Measurements from ENCODE around the gene LRAT. TPM values are rescaled to one million over a fixed set of nuclear protein-coding genes. Genes with fewer than 3 reads are reported as not detected.
A peak's percentile ranks its signal among the peaks of the same experiment; 100 is the strongest.

LRAT gene
- total RNA-seq, 4 donors from 2014 or later, result 0.42 to 1.1 (median 0.60) TPM; not detected in 1

- no peak for TF ChIP-seq EP300 (IDR thresholded peaks at IDR 0.05)
- no peak for TF ChIP-seq CTCF (IDR thresholded peaks at IDR 0.05)
- no peak for TF ChIP-seq POLR2A (IDR thresholded peaks at IDR 0.05)
- Histone ChIP-seq H3K27ac (no peak overlapping the region), H3K27me3 (peaks cover 0 to 34% of the 10 kb centered on the region in 2 donors), H3K4me1 (peaks cover 0 to 39% (median 13%) of the 10 kb centered on the region in 4 donors), H3K9me3 (no peaks in the 10 kb centered on the region), H3K4me3 (no peak overlapping the region), H3K36me3 (no peaks in the 10 kb centered on the region)
- WGBS, 2 donors, result 63 to 70% methylated on average over 24 of the region's 24 CpGs
- no peak for DNase-seq (ENCODE audit: low spot score in 2 of 2)
Measured at GRCh38 chr4:154740462-154740861, 3.3 kb upstream of the LRAT start.

GRCh38 chr4:154741131-154741665, 2.6 kb upstream of the LRAT start:
- WGBS, 2 donors, result 18 to 21% methylated on average over 20 of the region's 20 CpGs

GRCh38 chr4:154741922-154742850, 1.6 kb upstream of the LRAT start:
- H3K4me3 ChIP-seq, result peak overlapping the region; percentile 31 to 64 (median 51)

More at GRCh38 chr4:154741131-154741665, 2.6 kb upstream of the LRAT start:
- H3K36me3 ChIP-seq, result no peaks in the 10 kb centered on the region
- no peak overlapping the region for H3K27ac ChIP-seq
- DNase-seq (ENCODE audit: low spot score in 2 of 2), result no peak
- peak overlapping the region in 3 of 4 donors; percentile 40 to 64 (median 62) for H3K4me3 ChIP-seq
- H3K4me1 ChIP-seq, result peaks cover 0 to 39% (median 13%) of the 10 kb centered on the region in 4 donors
- peaks cover 0 to 36% of the 10 kb centered on the region in 2 donors for H3K27me3 ChIP-seq
- no peaks in the 10 kb centered on the region for H3K9me3 ChIP-seq
- TF ChIP-seq CTCF (IDR thresholded peaks at IDR 0.05), result no peak
- TF ChIP-seq EP300 (IDR thresholded peaks at IDR 0.05), result no peak
- TF ChIP-seq POLR2A (IDR thresholded peaks at IDR 0.05), result no peak

GRCh38 chr4:154744341-154744926, 634 bp downstream of the LRAT start:
- Histone ChIP-seq H3K27ac (no peak overlapping the region), H3K9me3 (no peaks in the 10 kb centered on the region), H3K4me3 (peak overlapping the region; percentile 31 to 64 (median 51)), H3K4me1 (peaks cover 0 to 39% (median 13%) of the 10 kb centered on the region in 4 donors), H3K36me3 (no peaks in the 10 kb centered on the region), H3K27me3 (peaks cover 0 to 36% of the 10 kb centered on the region in 2 donors)
- no peak for TF ChIP-seq CTCF (IDR thresholded peaks at IDR 0.05)
- no peak for TF ChIP-seq POLR2A (IDR thresholded peaks at IDR 0.05)
- no peak for TF ChIP-seq EP300 (IDR thresholded peaks at IDR 0.05)
- 8 to 10% methylated on average over 6 to 31 of the region's 31 CpGs for WGBS, 2 donors
- no peak for DNase-seq (ENCODE audit: low spot score in 2 of 2)

More at GRCh38 chr4:154741922-154742850, 1.6 kb upstream of the LRAT start:
- peaks cover 0 to 36% of the 10 kb centered on the region in 2 donors for H3K27me3 ChIP-seq
- no peaks in the 10 kb centered on the region for H3K36me3 ChIP-seq
- no peaks in the 10 kb centered on the region for H3K9me3 ChIP-seq
- H3K4me1 ChIP-seq, result peaks cover 0 to 39% (median 13%) of the 10 kb centered on the region in 4 donors
- 1 to 2% methylated on average over 49 of the region's 49 CpGs for WGBS, 2 donors
- DNase-seq (ENCODE audit: low spot score in 2 of 2), result no peak
- H3K27ac ChIP-seq, result peak overlapping the region in 1 of 4 donors; percentile 3
- TF ChIP-seq POLR2A (IDR thresholded peaks at IDR 0.05) (no peak), EP300 (IDR thresholded peaks at IDR 0.05) (no peak), CTCF (IDR thresholded peaks at IDR 0.05) (no peak)

Data from tibial nerve (tissue), 4 donors.